ENCODE data around the gene OMP.

Gene OMP

GRCh38 chr11:77108436-77108835 lies 5.8 kb downstream of the OMP start:
- DNase-seq: no peak

GRCh38 chr11:77109236-77110019 lies 6.8 kb downstream of the OMP start:
- DNase-seq: no peak

DNA sequence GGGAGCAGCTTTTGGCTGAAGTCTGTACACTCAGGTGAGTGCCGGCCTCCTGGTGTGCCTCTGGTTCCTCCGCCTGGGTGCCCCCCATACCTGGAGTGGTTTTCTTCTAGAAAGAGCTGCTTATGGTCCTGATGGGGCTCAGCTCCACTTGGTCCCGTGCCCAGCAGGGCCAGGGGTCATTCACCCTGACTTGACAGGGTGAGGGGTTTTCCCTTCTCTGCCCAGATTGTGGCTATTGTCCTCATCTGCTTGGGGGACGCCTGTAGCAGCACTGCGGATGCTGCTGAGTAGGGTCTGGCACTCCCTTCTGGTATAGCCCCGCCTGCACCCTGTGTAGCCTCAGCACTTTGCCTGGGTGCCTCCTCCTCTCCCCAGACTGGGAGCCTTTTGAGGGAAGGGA lies 8.2 kb downstream of the OMP start:
- DNase-seq: no peak

- no peak for DNase-seq
These were observed 8.6 kb downstream of the OMP start for GRCh38 chr11:77111277-77111676.

DNA sequence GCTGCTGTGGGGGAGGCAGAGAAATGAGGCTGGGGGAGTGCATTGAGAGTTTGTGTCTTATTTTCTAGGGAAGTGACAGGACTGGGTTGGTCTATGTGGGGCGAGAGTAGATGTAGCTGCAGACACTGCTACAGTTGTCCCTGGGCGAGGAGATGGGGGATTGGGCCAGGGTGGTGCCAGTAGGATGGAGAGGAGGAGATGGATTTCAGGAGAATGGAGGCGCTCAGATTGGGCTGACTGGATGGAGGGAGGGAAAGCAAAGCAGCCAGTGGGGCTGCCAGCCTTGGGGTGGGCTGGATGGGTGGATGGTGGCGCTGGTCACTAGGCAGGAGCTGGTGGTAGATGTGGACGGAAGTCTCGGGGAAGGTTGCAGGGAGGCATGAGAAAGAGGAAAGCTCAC lies 9.3 kb downstream of the OMP start:
- no peak for DNase-seq

DNA sequence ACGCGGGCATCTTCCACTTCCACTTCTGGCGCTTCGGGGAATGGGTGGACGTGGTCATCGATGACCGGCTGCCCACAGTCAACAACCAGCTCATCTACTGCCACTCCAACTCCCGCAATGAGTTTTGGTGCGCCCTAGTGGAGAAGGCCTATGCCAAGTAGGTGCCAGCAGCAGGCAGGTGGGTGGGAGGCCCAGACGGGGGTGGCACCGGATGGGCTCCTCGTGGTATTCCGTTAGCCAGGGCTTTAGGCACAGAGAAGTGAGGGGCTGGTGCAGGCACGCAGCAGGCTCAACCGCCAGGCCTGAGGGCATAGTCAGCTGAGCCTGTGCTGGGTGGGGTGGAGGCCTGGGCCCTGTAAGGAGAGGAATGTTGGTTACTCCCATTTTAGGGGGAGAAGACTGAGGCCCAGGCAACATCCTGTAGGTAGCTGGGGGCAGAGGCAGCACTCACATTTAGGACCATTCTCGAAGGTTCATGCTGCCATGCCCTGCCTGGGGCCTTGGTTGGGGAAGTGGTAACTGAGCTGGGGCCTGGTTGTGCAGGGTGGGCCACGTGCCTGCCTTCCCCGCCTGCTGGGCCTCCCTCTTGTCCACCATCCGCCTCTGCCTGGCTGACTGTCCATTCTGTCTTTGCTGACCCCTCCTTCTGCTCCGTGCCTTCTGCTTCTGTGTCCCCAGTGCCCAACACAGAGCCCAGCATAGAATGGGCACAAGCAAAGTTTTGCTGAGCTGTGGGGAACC lies 10.2 kb downstream of the OMP start:
- DNase-seq: no peak

DNA sequence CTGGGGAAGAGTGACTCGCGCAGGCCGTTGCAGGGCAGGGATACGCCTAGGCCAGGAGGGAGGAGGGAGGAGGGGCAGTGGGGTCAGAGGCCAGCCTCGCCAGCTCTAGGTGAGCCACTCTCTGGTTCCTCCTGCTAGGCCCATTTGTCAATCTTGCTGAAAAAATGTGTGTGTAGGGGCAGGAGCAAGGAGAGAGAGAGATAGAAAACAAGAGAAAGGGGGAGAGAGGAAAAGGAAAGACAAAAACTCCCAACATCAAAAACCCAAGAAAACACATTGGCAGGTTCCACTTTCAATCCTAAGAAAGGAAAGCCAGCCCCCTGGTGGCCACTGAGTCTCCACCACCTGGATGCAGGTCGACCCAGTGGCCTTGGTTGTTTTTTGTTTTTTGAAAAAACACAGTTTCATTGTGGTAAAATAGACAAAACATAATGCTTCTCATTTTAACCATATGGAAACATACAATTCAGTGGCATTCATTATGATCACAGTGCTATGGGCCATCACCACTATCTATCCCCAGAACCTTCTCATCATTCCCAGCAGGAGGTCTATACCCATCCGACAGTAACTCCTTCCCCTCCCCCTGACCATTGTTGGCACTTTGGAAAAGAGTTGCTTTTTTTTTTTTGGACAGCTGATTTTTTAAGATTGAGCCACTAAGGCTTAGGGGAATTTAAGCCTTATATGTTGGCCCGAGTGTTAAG lies 10.9 kb downstream of the OMP start:
- DNase-seq: peak in 1 of 2 donors; percentile 24

DNA sequence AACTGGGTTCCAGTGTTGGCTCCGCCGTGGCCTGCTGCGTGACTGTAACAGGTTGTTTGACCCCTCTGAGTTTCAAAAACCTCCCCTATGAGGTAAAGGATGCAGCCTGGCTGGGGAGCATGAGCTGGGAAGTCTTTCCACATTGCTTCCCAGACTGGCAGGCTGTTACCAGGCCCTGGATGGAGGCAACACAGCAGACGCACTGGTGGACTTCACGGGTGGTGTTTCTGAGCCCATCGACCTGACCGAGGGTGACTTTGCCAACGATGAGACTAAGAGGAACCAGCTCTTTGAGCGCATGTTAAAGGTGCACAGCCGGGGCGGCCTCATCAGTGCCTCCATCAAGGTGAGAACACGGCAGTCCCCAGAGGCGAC lies 11.4 kb downstream of the OMP start:
- DNase-seq: no peak

DNA sequence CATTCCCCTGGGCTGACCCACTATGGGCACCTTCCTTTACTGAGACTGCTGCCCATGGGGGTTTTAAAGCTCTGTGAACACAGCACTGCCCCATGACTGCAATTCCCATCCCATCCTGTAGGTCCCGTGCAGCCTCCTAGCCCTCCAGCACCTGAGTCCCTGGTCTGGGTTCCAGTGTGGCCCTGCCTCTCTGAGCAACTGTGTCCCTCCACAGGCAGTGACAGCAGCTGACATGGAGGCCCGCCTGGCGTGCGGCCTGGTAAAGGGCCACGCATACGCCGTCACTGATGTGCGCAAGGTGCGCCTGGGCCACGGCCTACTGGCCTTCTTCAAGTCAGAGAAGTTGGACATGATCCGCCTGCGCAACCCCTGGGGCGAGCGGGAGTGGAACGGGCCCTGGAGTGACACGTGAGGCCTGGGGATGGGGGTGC lies 12.6 kb downstream of the OMP start:
- DNase-seq: no peak

DNA sequence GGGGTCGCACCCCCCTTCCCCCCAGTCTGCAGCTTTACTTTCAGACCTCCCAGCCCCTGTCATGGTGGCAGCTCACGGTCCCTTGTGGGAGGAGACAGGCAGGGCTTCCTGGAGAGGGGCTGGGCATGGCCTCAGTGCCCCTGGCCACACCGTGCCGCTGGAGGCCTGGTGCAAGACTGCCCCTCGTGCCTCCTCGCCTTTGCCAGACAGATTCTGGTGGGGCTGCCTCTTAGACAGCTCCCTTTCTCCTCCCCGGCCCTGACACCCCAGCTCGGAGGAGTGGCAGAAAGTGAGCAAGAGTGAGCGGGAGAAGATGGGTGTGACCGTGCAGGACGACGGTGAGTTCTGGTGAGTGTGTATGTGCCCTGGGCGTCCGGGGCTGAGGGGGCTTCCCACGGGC lies 13.3 kb downstream of the OMP start:
- DNase-seq: no peak

DNA sequence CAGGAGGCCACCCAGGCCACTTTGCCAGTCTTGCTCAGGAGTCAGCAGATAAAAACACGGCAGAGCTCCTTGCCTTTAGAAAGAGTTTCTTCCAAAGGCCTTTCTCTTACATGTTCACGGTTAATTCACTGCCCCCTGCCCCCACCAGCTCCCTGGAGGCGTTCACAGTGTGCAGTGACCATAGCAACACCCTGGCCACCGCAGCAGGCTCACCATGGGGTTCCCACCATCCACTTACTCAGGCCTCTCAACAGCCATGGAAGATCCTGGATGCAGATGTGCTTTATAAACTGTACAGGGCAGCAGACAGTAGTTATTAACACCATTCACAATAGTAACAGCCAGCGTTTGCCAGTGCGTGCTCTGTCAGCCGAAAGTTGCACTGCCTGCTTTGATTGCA lies 14.9 kb downstream of the OMP start:
- DNase-seq: no peak

- DNase-seq: no peak
These were observed 15.4 kb downstream of the OMP start for GRCh38 chr11:77118086-77118485.

DNA sequence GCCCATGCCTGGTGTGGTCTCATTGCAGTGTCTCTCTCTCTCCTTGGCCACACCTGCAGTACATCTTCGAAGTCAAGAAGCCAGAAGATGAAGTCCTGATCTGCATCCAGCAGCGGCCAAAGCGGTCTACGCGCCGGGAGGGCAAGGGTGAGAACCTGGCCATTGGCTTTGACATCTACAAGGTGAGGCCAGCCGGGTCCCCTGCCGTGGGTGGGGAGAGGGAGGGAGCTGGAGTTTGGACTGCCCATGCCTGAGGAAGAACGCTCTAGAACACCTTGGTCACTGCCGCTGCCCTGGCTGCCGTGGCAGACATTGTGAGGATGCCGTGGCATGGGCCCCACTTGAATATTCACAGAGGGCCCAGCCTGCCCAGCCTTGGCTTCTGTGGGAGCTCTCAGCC lies 16.3 kb downstream of the OMP start:
- no peak for DNase-seq

GRCh38 chr11:77119531-77119936 lies 16.9 kb downstream of the OMP start:
- DNase-seq: no peak

- DNase-seq: no peak
These were observed 17.9 kb downstream of the OMP start for GRCh38 chr11:77120571-77120970.

GRCh38 chr11:77121096-77121640 lies 18.5 kb downstream of the OMP start:
- DNase-seq: no peak

DNA sequence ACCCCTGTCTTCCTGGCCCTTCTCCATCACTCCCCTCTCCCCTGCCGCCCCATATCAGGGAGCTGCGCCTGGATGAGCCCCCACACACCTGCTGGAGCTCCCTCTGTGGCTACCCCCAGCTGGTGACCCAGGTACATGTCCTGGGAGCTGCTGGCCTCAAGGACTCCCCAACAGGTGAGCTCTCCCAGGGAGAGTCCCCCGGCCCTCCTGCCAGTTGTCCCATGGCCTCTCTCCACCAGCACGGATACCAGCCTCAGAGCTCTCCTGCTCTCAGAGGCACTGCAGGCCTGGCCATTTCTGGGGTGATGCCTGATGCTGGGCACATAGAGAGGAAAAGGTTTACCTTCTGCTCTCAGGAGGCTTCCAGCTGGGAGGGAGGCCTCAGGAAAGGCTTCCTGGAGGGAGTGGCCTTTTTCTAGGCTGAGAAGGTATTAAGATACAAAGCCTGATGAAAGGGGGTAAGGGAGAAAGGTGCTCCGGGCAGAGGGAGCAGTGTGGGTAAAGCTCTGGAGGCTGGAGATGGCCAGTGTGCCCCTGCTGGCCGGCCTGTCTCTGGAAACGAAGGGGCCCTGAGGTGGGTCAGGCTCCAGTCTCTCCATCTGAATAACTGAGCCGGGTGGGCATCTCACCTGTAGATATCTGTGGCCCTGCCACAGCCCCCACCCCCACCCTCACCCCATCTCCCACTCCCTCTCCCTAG lies 19.4 kb downstream of the OMP start:
- no peak for DNase-seq

GRCh38 chr11:77122576-77123212 lies 20.1 kb downstream of the OMP start:
- DNase-seq: no peak

DNA sequence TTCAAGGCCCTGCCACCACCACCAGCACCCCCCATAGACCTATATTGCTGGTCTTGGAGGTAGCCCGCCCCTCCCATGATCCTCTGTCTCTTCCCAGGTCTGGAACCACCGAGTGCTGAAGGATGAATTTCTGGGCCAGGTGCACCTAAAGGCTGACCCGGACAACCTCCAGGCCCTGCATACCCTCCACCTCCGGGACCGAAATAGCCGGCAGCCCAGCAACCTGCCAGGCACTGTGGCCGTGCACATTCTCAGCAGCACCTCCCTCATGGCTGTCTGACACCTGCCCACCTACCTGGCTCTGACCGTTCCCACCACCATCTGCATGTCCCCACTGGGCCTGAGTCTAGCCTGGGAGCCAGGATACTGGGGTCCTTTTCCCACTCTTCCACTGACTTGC lies 21.0 kb downstream of the OMP start:
- DNase-seq: no peak

DNA sequence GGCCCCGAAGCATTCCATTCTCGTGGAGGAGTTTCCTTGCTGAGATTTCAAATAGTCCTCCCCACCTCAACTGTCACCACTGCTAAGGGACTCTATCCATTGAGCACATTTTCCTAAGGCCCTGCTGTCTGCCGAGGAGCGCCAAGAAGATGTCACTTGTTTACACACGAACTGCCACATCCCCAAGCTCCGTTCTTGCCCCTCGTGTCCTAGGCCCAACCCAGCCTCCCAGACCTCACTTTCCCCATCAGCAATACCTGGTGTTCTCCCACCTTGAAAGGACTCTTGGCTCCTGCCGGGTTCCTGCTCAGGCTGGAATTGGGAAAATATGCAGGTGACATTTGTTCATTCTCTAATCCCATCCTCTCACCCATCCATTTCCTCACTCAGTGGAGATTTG lies 21.4 kb downstream of the OMP start:
- no peak for DNase-seq

DNA sequence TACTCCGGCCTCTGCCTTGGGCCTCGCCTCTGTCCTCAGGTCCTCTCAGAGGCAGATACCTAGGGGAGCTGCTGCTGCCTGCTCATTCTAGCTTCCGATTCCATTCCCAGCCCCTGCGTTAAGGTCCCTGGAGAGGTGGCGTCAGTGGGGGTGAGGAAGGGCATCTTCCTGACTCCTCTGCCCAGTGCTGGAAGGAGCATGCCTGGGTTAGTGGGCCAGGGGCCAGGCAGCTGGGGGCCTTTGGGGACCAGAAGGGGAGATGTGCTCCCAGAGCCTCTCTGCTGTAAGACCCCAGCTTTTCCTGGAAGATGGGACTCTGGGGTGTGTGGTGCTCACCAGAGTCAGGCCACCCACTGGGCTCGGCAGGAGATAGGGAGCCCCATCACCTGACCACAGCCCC lies 21.8 kb downstream of the OMP start:
- DNase-seq: no peak

- peak in 1 of 2 donors; percentile 31 for DNase-seq
These were observed 22.6 kb downstream of the OMP start for GRCh38 chr11:77125191-77125590.

- DNase-seq: no peak
These were observed 23.1 kb downstream of the OMP start for GRCh38 chr11:77125695-77126094.
